ENCODE measurements around the gene CPA5. TPM values are rescaled to one million over a fixed set of nuclear protein-coding genes. Genes with fewer than 3 reads are reported as not detected.

Gene CPA5
- total RNA-seq, 2 donors from 2014 or later = not detected

- Mint-ChIP-seq H3K4me3 (no peak overlapping the region), H3K9me3 (no peaks in the 10 kb centered on the region), H3K27me3 (ENCODE audit: insufficient read depth) (no peaks in the 10 kb centered on the region), H3K4me1 (peaks cover 10% of the 10 kb centered on the region), H3K36me3 (ENCODE audit: low read depth) (no peaks in the 10 kb centered on the region), H3K27ac (no peak overlapping the region)
- no peak for TF ChIP-seq CTCF (conservative IDR thresholded peaks at IDR 0.05)
- Histone ChIP-seq H3K36me3 (ENCODE audit: control insufficient read depth, insufficient read depth, low read length) (no peaks in the 10 kb centered on the region), H3K9me3 (ENCODE audit: control insufficient read depth, low read length) (no peaks in the 10 kb centered on the region), H3K4me3 (ENCODE audit: low read length) (no peak overlapping the region), H3K4me1 (ENCODE audit: control insufficient read depth, insufficient read depth, low read length) (peaks cover 5% of the 10 kb centered on the region), H3K9ac (ENCODE audit: extremely low read depth, low read length, poor library complexity, severe bottlenecking) (no peak overlapping the region), H3K27ac (ENCODE audit: low read depth, low read length) (no peak overlapping the region), H3K27me3 (ENCODE audit: control insufficient read depth, insufficient read depth, low read length, poor library complexity, severe bottlenecking) (no peaks in the 10 kb centered on the region)
- WGBS, 2 experiments (ENCODE audit: insufficient coverage in 1 of 2, insufficient read length in 1 of 2) = 58 to 75% methylated on average over 2 to 3 of the region's 3 CpGs
- no peak for DNase-seq
Observed at GRCh38 chr7:130369831-130370550, 25.4 kb downstream of the CPA5 start.

DNA sequence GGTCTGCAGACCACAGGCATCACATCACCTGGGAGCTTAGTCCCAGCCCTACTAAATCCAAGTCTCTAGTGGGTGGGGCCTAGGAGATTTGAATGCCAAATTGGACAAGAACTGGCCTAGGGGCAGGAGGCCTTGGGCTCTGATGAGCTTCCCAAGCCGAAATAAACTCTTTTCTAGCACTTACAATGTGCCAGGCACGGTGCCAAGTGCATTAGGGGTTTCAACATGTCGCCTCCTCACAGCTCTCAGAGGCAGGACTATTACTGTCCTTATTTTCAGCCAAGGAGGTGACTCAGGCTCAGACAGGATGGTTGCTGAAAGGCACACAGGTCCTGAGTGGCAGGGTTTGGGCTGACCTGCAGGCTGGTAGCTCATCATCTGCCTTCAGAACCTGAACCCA lies 26.4 kb downstream of the CPA5 start:
- Histone ChIP-seq H3K27me3 (ENCODE audit: control insufficient read depth, insufficient read depth, low read length, poor library complexity, severe bottlenecking) (no peaks in the 10 kb centered on the region), H3K36me3 (ENCODE audit: control insufficient read depth, insufficient read depth, low read length) (no peaks in the 10 kb centered on the region), H3K4me3 (ENCODE audit: low read length) (no peak overlapping the region), H3K4me1 (ENCODE audit: control insufficient read depth, insufficient read depth, low read length) (peaks cover 5% of the 10 kb centered on the region), H3K9ac (ENCODE audit: extremely low read depth, low read length, poor library complexity, severe bottlenecking) (no peak overlapping the region), H3K9me3 (ENCODE audit: control insufficient read depth, low read length) (no peaks in the 10 kb centered on the region), H3K27ac (ENCODE audit: low read depth, low read length) (no peak overlapping the region)
- no peak for DNase-seq
- TF ChIP-seq CTCF (conservative IDR thresholded peaks at IDR 0.05) = no peak
- no peaks in the 10 kb centered on the region for H3K36me3 Mint-ChIP-seq (ENCODE audit: low read depth)
- peaks cover 5% of the 10 kb centered on the region for H3K4me1 Mint-ChIP-seq
- H3K4me3 Mint-ChIP-seq = no peak overlapping the region
- WGBS, 2 experiments (ENCODE audit: insufficient coverage in 1 of 2, insufficient read length in 1 of 2) = 92 to 93% methylated on average over 3 of the region's 3 CpGs
- no peak overlapping the region for H3K27ac Mint-ChIP-seq
- no peaks in the 10 kb centered on the region for H3K27me3 Mint-ChIP-seq (ENCODE audit: insufficient read depth)
- H3K9me3 Mint-ChIP-seq = peaks cover 7% of the 10 kb centered on the region

- Histone ChIP-seq H3K27ac (ENCODE audit: low read depth, low read length) (peak overlapping the region; percentile 92), H3K9me3 (ENCODE audit: control insufficient read depth, low read length) (no peaks in the 10 kb centered on the region), H3K36me3 (ENCODE audit: control insufficient read depth, insufficient read depth, low read length) (no peaks in the 10 kb centered on the region), H3K4me3 (ENCODE audit: low read length) (no peak overlapping the region), H3K9ac (ENCODE audit: extremely low read depth, low read length, poor library complexity, severe bottlenecking) (no peak overlapping the region), H3K4me1 (ENCODE audit: control insufficient read depth, insufficient read depth, low read length) (peaks cover 5% of the 10 kb centered on the region), H3K27me3 (ENCODE audit: control insufficient read depth, insufficient read depth, low read length, poor library complexity, severe bottlenecking) (no peaks in the 10 kb centered on the region)
- Mint-ChIP-seq H3K4me1 (peaks cover 5% of the 10 kb centered on the region), H3K27ac (peak overlapping the region; percentile 94), H3K36me3 (ENCODE audit: low read depth) (peaks cover 5% of the 10 kb centered on the region), H3K27me3 (ENCODE audit: insufficient read depth) (no peaks in the 10 kb centered on the region), H3K4me3 (no peak overlapping the region), H3K9me3 (peaks cover 20% of the 10 kb centered on the region)
- TF ChIP-seq CTCF (conservative IDR thresholded peaks at IDR 0.05) = no peak
- DNase-seq = no peak
- WGBS, 2 experiments (ENCODE audit: insufficient coverage in 1 of 2, insufficient read length in 1 of 2) = 87 to 92% methylated on average over 10 to 11 of the region's 11 CpGs
Observed at GRCh38 chr7:130372402-130373165, 28.0 kb downstream of the CPA5 start.

Measured in endodermal cell (in vitro differentiated cells).